Keratinocyte (primary cell): Measurements from ENCODE around the gene TIFAB.

Experiments
- EZH2 ChIP-seq: IDR thresholded peaks from one replicate; pipeline ENCODE4 v1.6.1; 2012; ENCODE audit warnings: inconsistent platforms, mild to moderate bottlenecking, low read length, moderate library complexity
- TF ChIP-seq, protein P1 (sequence below), 3 experiments: IDR thresholded peaks in 1 of 3; conservative IDR thresholded peaks in 1 of 3; optimal IDR thresholded peaks in 1 of 3; 2 replicates in 2 of 3; 3 replicates in 1 of 3; pipeline versions ENCODE3 to v1.5.1; 2011; ENCODE audit warnings: low read length in 3 of 3, mild to moderate bottlenecking in 3 of 3, moderate library complexity in 2 of 3, control low read depth in 1 of 3, inconsistent platforms in 1 of 3; ENCODE audit not compliant: insufficient read depth in 2 of 3; ENCODE audit errors: extremely low read depth in 1 of 3

DNA sequence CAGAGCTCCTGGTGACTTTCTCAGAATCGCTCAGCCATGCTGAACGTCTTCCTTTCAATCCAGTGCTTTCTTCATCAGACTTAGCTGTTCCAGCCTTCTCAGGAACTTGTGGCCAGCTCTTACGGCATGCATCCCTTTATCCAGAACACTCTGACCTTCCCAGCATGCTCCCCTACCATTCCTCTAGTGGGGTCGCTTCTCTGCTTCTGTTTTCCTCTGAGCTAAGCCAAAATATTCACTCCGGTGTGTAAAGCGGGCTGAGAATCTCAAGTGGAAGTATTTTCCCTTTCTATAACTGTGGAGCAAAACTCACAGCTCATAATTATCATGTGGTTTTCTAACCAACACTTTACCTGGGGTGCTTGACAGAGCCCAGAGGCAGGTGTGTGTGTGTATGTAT is 11.2 kb downstream of the TIFAB start:
- TF ChIP-seq, protein P1, sequence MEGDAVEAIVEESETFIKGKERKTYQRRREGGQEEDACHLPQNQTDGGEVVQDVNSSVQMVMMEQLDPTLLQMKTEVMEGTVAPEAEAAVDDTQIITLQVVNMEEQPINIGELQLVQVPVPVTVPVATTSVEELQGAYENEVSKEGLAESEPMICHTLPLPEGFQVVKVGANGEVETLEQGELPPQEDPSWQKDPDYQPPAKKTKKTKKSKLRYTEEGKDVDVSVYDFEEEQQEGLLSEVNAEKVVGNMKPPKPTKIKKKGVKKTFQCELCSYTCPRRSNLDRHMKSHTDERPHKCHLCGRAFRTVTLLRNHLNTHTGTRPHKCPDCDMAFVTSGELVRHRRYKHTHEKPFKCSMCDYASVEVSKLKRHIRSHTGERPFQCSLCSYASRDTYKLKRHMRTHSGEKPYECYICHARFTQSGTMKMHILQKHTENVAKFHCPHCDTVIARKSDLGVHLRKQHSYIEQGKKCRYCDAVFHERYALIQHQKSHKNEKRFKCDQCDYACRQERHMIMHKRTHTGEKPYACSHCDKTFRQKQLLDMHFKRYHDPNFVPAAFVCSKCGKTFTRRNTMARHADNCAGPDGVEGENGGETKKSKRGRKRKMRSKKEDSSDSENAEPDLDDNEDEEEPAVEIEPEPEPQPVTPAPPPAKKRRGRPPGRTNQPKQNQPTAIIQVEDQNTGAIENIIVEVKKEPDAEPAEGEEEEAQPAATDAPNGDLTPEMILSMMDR (optimal IDR thresholded peaks at IDR 0.05 in 1 of 3, IDR thresholded peaks at IDR 0.05 in 1 of 3, conservative IDR thresholded peaks at IDR 0.05 in 1 of 3; ENCODE audit: extremely low read depth in 1 of 3, insufficient read depth in 2 of 3, low read length in 3 of 3): no peak
- no peak for TF ChIP-seq EZH2
